HepG2 (cell line): ENCODE data around the gene DYNC1I2. TPM values are rescaled to one million over a fixed set of nuclear protein-coding genes. Genes with fewer than 3 reads are reported as not detected.

Experiments
- BRF2 ChIP-seq: sonication (generic); formaldehyde crosslinking; IDR thresholded peaks from 2 replicates; pipeline ENCODE4 v1.8.1; 2022; ENCODE audit warnings: mild to moderate bottlenecking, missing genetic modification reagents
- CBFB ChIP-seq: sonication (generic); formaldehyde crosslinking; IDR thresholded peaks from 2 replicates; pipeline ENCODE4 v1.4.0; 2020; ENCODE audit warnings: missing genetic modification reagents
- CBX5 ChIP-seq: sonication (generic); formaldehyde crosslinking; IDR thresholded peaks from 2 replicates; pipeline ENCODE4 v1.4.0; 2020; ENCODE audit warnings: missing genetic modification reagents, borderline replicate concordance
- CREBL2 ChIP-seq: sonication (generic); formaldehyde crosslinking; IDR thresholded peaks from 2 replicates; pipeline ENCODE4 v1.8.1; 2023; ENCODE audit warnings: missing genetic modification reagents, mild to moderate bottlenecking, borderline replicate concordance
- HDAC2 ChIP-seq: sonication (generic); formaldehyde crosslinking; IDR thresholded peaks from 2 replicates; pipeline ENCODE4 v1.4.0; 2020; ENCODE audit warnings: missing genetic modification reagents
- HOXA3 ChIP-seq: sonication (generic); formaldehyde crosslinking; IDR thresholded peaks from 2 replicates; pipeline ENCODE4 v1.5.0; 2020; ENCODE audit warnings: missing genetic modification reagents
- KDM5A ChIP-seq: fragments of 200-600 bp; sonication (generic); IDR thresholded peaks from 2 replicates; pipeline ENCODE4 v1.7.0; 2018; ENCODE audit warnings: antibody characterized with exemption, mild to moderate bottlenecking, low read length, borderline replicate concordance
- KLF11 ChIP-seq: IDR thresholded peaks from 2 replicates; pipeline ENCODE4 v1.6.1; 2016; ENCODE audit warnings: missing compliant biosample characterization
- MNT ChIP-seq: fragments of 450-650 bp; IDR thresholded peaks from 2 replicates; pipeline ENCODE4 v1.6.1; 2016
- NFYB ChIP-seq: sonication (generic); formaldehyde crosslinking; IDR thresholded peaks from 2 replicates; pipeline ENCODE4 v1.4.0; 2020; ENCODE audit warnings: missing genetic modification reagents
- PHF21A ChIP-seq: sonication (generic); formaldehyde crosslinking; IDR thresholded peaks from 2 replicates; pipeline ENCODE4 v1.5.0; 2020; ENCODE audit warnings: mild to moderate bottlenecking, missing genetic modification reagents
- SKIL ChIP-seq: sonication (generic); formaldehyde crosslinking; IDR thresholded peaks from 2 replicates; pipeline ENCODE4 v1.8.0; 2022; ENCODE audit warnings: missing genetic modification reagents, mild to moderate bottlenecking, moderate library complexity, borderline replicate concordance
- ZBTB7A ChIP-seq: sonication (generic); formaldehyde crosslinking; IDR thresholded peaks from 2 replicates; pipeline ENCODE4 v1.8.0; 2022; ENCODE audit warnings: mild to moderate bottlenecking, missing genetic modification reagents
- ZFP37 ChIP-seq: sonication (generic); formaldehyde crosslinking; IDR thresholded peaks from 2 replicates; pipeline ENCODE4 v1.4.0; 2020; ENCODE audit warnings: missing genetic modification reagents, borderline replicate concordance
- ZNF136 ChIP-seq: sonication (generic); formaldehyde crosslinking; IDR thresholded peaks from 2 replicates; pipeline ENCODE4 v1.8.1; 2022; ENCODE audit warnings: low read depth, mild to moderate bottlenecking, moderate library complexity, missing genetic modification reagents
- ZNF224 ChIP-seq: sonication (generic); formaldehyde crosslinking; IDR thresholded peaks from 2 replicates; pipeline ENCODE4 v1.5.0; 2020; ENCODE audit warnings: mild to moderate bottlenecking, missing genetic modification reagents
- ZNF251 ChIP-seq: sonication (generic); formaldehyde crosslinking; IDR thresholded peaks from 2 replicates; pipeline ENCODE4 v1.9.0; 2021; ENCODE audit warnings: mild to moderate bottlenecking, missing genetic modification reagents
- ZNF362 ChIP-seq: sonication (generic); formaldehyde crosslinking; IDR thresholded peaks from 2 replicates; pipeline ENCODE4 v1.4.0; 2020; ENCODE audit warnings: missing genetic modification reagents, mild to moderate bottlenecking, borderline replicate concordance
- ZNF484 ChIP-seq: sonication (generic); formaldehyde crosslinking; IDR thresholded peaks from 2 replicates; pipeline ENCODE4 v1.5.1; 2020; ENCODE audit warnings: mild to moderate bottlenecking, low read depth, missing genetic modification reagents, borderline replicate concordance
- ZNF564 ChIP-seq: sonication (generic); formaldehyde crosslinking; IDR thresholded peaks from 2 replicates; pipeline ENCODE4 v1.8.1; 2023; ENCODE audit warnings: mild to moderate bottlenecking, missing genetic modification reagents
- ZNF761 ChIP-seq: sonication (generic); formaldehyde crosslinking; conservative IDR thresholded peaks from 2 replicates; pipeline ENCODE4 v1.4.0; 2020; ENCODE audit warnings: mild to moderate bottlenecking, missing genetic modification reagents
- ZSCAN31 ChIP-seq: sonication (generic); formaldehyde crosslinking; IDR thresholded peaks from 2 replicates; pipeline ENCODE4 v1.5.0; 2020; ENCODE audit warnings: low read depth, mild to moderate bottlenecking, missing genetic modification reagents
- polyA plus RNA-seq, 8 experiments: library from polyadenylated mRNA; depleted of rRNA in 3 of 8; stranded (reverse) in 7 of 8; unstranded in 1 of 8; fragments of >200 nt; fragmentation: Illumina TruSeq in 4 of 8; extraction: Trizol in 4 of 8; gene quantifications; 2 replicates each; pipeline versions ENCODE4 v1.2.1 to v1.2.3, GENCODE V29; 2011 to 2016; ENCODE audit warnings: low read depth in 4 of 8, missing spikeins in 1 of 8, mixed read lengths in 1 of 8; ENCODE audit not compliant: insufficient read depth in 1 of 8
- total RNA-seq, 5 experiments: library from RNA; depleted of rRNA; stranded (reverse); fragments of >200 nt; fragmentation: Illumina TruSeq; extraction: Trizol; gene quantifications; 2 replicates each; pipeline ENCODE4 v1.2.3, GENCODE V29; 2016; ENCODE audit warnings: low read depth in 1 of 5

DYNC1I2 gene
- total and polyA plus RNA-seq, 2 of the 13 experiments (the other 11 are each of a cell fraction or from before 2014, with no cell fraction given), result 84.0 to 99.8 TPM

GRCh38 chr2:171687287-171688128 lies at the start of gene DYNC1I2 (continued):
- 0 out of 2 replicates have a peak, but pooled peaks have one; percentile 14 for TF ChIP-seq BRF2 (CRISPR knock-in tag)
- TF ChIP-seq ZSCAN31, result peak; percentile 70; the same call in 1 of the 2 replicates
- TF ChIP-seq HOXA3 (CRISPR knock-in tag), result peak; percentile 73; the same call in 1 of the 2 replicates
- TF ChIP-seq ZNF484 (CRISPR knock-in tag), result no peak; the same call in 1 of the 2 replicates
- TF ChIP-seq ZNF224 (CRISPR knock-in tag), result 0 out of 2 replicates have a peak, but pooled peaks have one; percentile 91
- TF ChIP-seq ZNF251 (CRISPR knock-in tag), result peak; percentile 95; the same call in 1 of the 2 replicates
- peak; percentile 29; the same call in 1 of the 2 replicates for TF ChIP-seq CREBL2 (CRISPR knock-in tag)
- peak; percentile 32; the same call in 1 of the 2 replicates for TF ChIP-seq ZNF564
- no peak for TF ChIP-seq ZBTB7A (CRISPR knock-in tag)
- peak; percentile 37; the same call in 1 of the 2 replicates for TF ChIP-seq MNT
- peak; percentile 97 for TF ChIP-seq ZNF761
- 0 out of 2 replicates have a peak, but pooled peaks have one; percentile 48 for TF ChIP-seq ZNF362 (CRISPR knock-in tag)
- TF ChIP-seq CBX5 (CRISPR knock-in tag), result peak; percentile 9; the same call in 1 of the 2 replicates
- no peak for TF ChIP-seq SKIL (CRISPR knock-in tag)
- TF ChIP-seq KDM5A, result peak; percentile 94
- peak; percentile 94; the same call in 1 of the 2 replicates for TF ChIP-seq KLF11 (CRISPR knock-in tag)
- peak; percentile 75; the same call in 1 of the 2 replicates for TF ChIP-seq ZNF136 (CRISPR knock-in tag)
- TF ChIP-seq ZFP37 (CRISPR knock-in tag), result peak; percentile 66; the same call in 1 of the 2 replicates
- TF ChIP-seq NFYB, result no peak; the same call in 1 of the 2 replicates
- TF ChIP-seq CBFB (CRISPR knock-in tag), result peak; percentile 64; the same call in 1 of the 2 replicates
- TF ChIP-seq HDAC2 (CRISPR knock-in tag), result peak; percentile 43
- TF ChIP-seq PHF21A (CRISPR knock-in tag), result peak; percentile 58
